ENCODE results near the gene IL21R. TPM values are rescaled to one million over a fixed set of nuclear protein-coding genes. Genes with fewer than 3 reads are reported as not detected.

Gene IL21R
- total and polyA plus RNA-seq, 2 donors (not counting 1 experiment from before 2014, with no cell fraction given): 28.5 to 32.1 TPM

DNA sequence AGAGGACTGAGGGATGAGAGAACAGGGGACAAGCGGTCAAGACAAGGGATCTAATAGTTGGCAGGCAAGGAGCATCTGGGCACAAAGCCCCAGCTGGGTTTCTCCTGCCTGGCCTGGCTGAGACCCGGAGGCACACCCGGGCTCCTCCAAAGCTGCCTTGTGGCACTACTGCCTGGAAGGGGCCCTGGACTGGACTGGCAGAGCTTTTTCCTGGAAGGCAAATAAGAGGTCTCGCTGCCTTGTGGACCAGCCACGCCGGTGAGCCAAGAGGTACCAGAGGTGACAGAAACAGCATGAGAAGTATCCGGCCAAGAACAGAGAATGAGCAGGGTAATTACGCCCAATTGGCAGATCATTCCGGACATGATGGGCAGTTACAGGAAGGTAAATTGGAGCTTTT lies 83.2 kb downstream of the IL21R start:
- no peak overlapping the region for H3K27ac ChIP-seq (ENCODE audit: low read length in 2 of 2)
- Mint-ChIP-seq H3K9me3 (ENCODE audit: insufficient read depth) (no peaks in the 10 kb centered on the region), H3K4me3 (no peak overlapping the region), H3K4me1 (no peaks in the 10 kb centered on the region), H3K27ac (no peak overlapping the region), H3K27me3 (no peaks in the 10 kb centered on the region)
- H3K4me2 ChIP-seq (replicated peaks; ENCODE audit: low read depth, low read length, poor library complexity, severe bottlenecking): no peak overlapping the region
- ChIA-PET CTCF (no interaction called here), POLR2A (no interaction called here)
- 99% methylated on average over 9 of the region's 9 CpGs for WGBS (ENCODE audit: insufficient coverage)
- no peaks in the 10 kb centered on the region for H3K9me3 ChIP-seq (ENCODE audit: control extremely low read depth in 1 of 3, control insufficient read depth in 2 of 3, insufficient read depth in 1 of 3, low read length in 2 of 3)
- H2AFZ ChIP-seq (ENCODE audit: insufficient read depth, low read depth, low read length, poor library complexity, severe bottlenecking): no peak overlapping the region
- no peak overlapping the region for H3K9ac ChIP-seq (ENCODE audit: low read length)
- no peak overlapping the region for H3K4me3 ChIP-seq (ENCODE audit: control extremely low read depth in 1 of 5, extremely low read depth in 1 of 5, insufficient read depth in 1 of 5, low read depth in 2 of 5, low read length in 4 of 5)
- intact Hi-C loops (cut with micrococcal nuclease): no loop called here
- H4K20me1 ChIP-seq (ENCODE audit: control insufficient read depth, insufficient read depth, low read length, poor library complexity, severe bottlenecking): no peaks in the 10 kb centered on the region
- H3K36me3 ChIP-seq (replicated peaks in 1 of 2; ENCODE audit: control extremely low read depth in 1 of 2, control insufficient read depth in 1 of 2, extremely low read depth in 1 of 2, insufficient read depth in 2 of 2, low read length in 1 of 2): peaks cover 4 to 87% of the 10 kb centered on the region in 2 experiments
- H3K27me3 ChIP-seq (replicated peaks in 1 of 4; ENCODE audit: control extremely low read depth in 1 of 4, control insufficient read depth in 3 of 4, insufficient read depth in 4 of 4, low read length in 3 of 4): no peaks in the 10 kb centered on the region
- no peak for DNase-seq
- no peaks in the 10 kb centered on the region for H3K4me1 ChIP-seq (ENCODE audit: control insufficient read depth in 2 of 2, insufficient read depth in 2 of 2, low read length in 2 of 2)
- no peaks in the 10 kb centered on the region for H3K79me2 ChIP-seq (ENCODE audit: control insufficient read depth, insufficient read depth, low read length)
- TF ChIP-seq EZH2 (IDR thresholded peaks at IDR 0.05; ENCODE audit: borderline replicate concordance, insufficient read depth, low read depth, low read length, poor library complexity, severe bottlenecking): no peak
- TF ChIP-seq, protein P1, sequence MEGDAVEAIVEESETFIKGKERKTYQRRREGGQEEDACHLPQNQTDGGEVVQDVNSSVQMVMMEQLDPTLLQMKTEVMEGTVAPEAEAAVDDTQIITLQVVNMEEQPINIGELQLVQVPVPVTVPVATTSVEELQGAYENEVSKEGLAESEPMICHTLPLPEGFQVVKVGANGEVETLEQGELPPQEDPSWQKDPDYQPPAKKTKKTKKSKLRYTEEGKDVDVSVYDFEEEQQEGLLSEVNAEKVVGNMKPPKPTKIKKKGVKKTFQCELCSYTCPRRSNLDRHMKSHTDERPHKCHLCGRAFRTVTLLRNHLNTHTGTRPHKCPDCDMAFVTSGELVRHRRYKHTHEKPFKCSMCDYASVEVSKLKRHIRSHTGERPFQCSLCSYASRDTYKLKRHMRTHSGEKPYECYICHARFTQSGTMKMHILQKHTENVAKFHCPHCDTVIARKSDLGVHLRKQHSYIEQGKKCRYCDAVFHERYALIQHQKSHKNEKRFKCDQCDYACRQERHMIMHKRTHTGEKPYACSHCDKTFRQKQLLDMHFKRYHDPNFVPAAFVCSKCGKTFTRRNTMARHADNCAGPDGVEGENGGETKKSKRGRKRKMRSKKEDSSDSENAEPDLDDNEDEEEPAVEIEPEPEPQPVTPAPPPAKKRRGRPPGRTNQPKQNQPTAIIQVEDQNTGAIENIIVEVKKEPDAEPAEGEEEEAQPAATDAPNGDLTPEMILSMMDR (IDR thresholded peaks at IDR 0.05): no peak
- ATAC-seq (ENCODE audit: low read depth): no peak

DNA sequence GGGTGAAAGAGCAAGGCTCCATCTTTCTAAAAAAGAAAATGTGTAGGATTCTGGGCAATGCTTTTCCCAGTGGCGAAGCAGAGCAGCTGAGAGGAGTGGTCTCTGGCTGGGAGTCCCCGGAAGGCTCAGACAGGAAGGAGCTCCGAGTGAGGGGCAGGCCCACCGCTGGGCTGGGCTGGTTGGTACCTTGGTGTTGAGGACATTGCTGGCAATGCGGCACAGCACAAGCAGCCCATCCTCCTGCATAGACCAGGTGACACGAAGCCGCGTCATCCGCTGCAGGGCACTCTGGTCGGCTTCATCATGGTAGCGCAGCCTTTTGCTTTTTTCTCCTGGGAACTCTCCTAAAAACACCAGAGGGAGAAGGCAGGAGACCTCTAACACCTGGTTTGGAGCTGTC lies 83.8 kb downstream of the IL21R start:
- no peaks in the 10 kb centered on the region for H4K20me1 ChIP-seq (ENCODE audit: control insufficient read depth, insufficient read depth, low read length, poor library complexity, severe bottlenecking)
- TF ChIP-seq, protein P1 (IDR thresholded peaks at IDR 0.05): no peak
- TF ChIP-seq EZH2 (IDR thresholded peaks at IDR 0.05; ENCODE audit: borderline replicate concordance, insufficient read depth, low read depth, low read length, poor library complexity, severe bottlenecking): no peak
- no peak overlapping the region for H3K4me2 ChIP-seq (replicated peaks; ENCODE audit: low read depth, low read length, poor library complexity, severe bottlenecking)
- peaks cover 3 to 83% of the 10 kb centered on the region in 2 experiments for H3K36me3 ChIP-seq (replicated peaks in 1 of 2; ENCODE audit: control extremely low read depth in 1 of 2, control insufficient read depth in 1 of 2, extremely low read depth in 1 of 2, insufficient read depth in 2 of 2, low read length in 1 of 2)
- POLR2A ChIA-PET: no interaction called here
- WGBS (ENCODE audit: insufficient coverage): 100% methylated on average over 8 of the region's 11 CpGs
- H3K27me3 ChIP-seq (replicated peaks in 1 of 4; ENCODE audit: control extremely low read depth in 1 of 4, control insufficient read depth in 3 of 4, insufficient read depth in 4 of 4, low read length in 3 of 4): no peaks in the 10 kb centered on the region
- no peaks in the 10 kb centered on the region for H3K9me3 ChIP-seq (ENCODE audit: control extremely low read depth in 1 of 3, control insufficient read depth in 2 of 3, insufficient read depth in 1 of 3, low read length in 2 of 3)
- no peaks in the 10 kb centered on the region for H3K9me3 Mint-ChIP-seq (ENCODE audit: insufficient read depth)
- H2AFZ ChIP-seq (ENCODE audit: insufficient read depth, low read depth, low read length, poor library complexity, severe bottlenecking): no peak overlapping the region
- no peaks in the 10 kb centered on the region for H3K27me3 Mint-ChIP-seq
- H3K27ac Mint-ChIP-seq: no peak overlapping the region
- intact Hi-C loops (cut with micrococcal nuclease): no loop called here
- CTCF ChIA-PET: no interaction called here
- H3K79me2 ChIP-seq (ENCODE audit: control insufficient read depth, insufficient read depth, low read length): no peaks in the 10 kb centered on the region
- no peak for ATAC-seq (ENCODE audit: low read depth)
- no peak overlapping the region for H3K9ac ChIP-seq (ENCODE audit: low read length)
- no peak overlapping the region for H3K27ac ChIP-seq (ENCODE audit: low read length in 2 of 2)
- no peak for DNase-seq
- no peaks in the 10 kb centered on the region for H3K4me1 ChIP-seq (ENCODE audit: control insufficient read depth in 2 of 2, insufficient read depth in 2 of 2, low read length in 2 of 2)
- no peaks in the 10 kb centered on the region for H3K4me1 Mint-ChIP-seq
- no peak overlapping the region for H3K4me3 ChIP-seq (ENCODE audit: control extremely low read depth in 1 of 5, extremely low read depth in 1 of 5, insufficient read depth in 1 of 5, low read depth in 2 of 5, low read length in 4 of 5)
- H3K4me3 Mint-ChIP-seq: no peak overlapping the region
